Measurements from ENCODE around the gene ZBTB38. TPM values are rescaled to one million over a fixed set of nuclear protein-coding genes. Genes with fewer than 3 reads are reported as not detected.

The ZBTB38 gene
- total and polyA plus RNA-seq, 2 donors (not counting 3 experiments of a cell fraction or from before 2014, with no cell fraction given): 31.1 to 85.2 TPM

GRCh38 chr3:141399200-141399599 is 30.9 kb downstream of the ZBTB38 start:
- dilution Hi-C loops (cut with MboI; ENCODE audit: extremely low pct_ligation_motif_present, low sequenced_read_pairs) (no loop called here), intact Hi-C loops (cut with micrococcal nuclease) (no loop called here)
- H4K20me1 ChIP-seq (replicated peaks; ENCODE audit: control insufficient read depth, extremely low read depth, insufficient read depth, low read length): no peaks in the 10 kb centered on the region
- no peak overlapping the region for H3K9ac ChIP-seq (replicated peaks; ENCODE audit: extremely low read depth, insufficient read depth, low read length)
- peaks cover 20% of the 10 kb centered on the region for H3K79me2 ChIP-seq (ENCODE audit: control insufficient read depth, insufficient read depth, low read length)
- CTCF ChIA-PET: no interaction called here
- peaks cover 3 to 6% of the 10 kb centered on the region in 2 experiments for H3K36me3 ChIP-seq (ENCODE audit: control insufficient read depth in 2 of 2, extremely low read depth in 1 of 2, insufficient read depth in 2 of 2, low read length in 2 of 2)
- H3K4me1 ChIP-seq (ENCODE audit: control insufficient read depth, extremely low read depth, insufficient read depth, low read length): peaks cover 28% of the 10 kb centered on the region
- FAIRE-seq (no peak), DNase-seq (ENCODE audit: low read depth, low spot score) (no peak)
- H3K4me3 ChIP-seq (replicated peaks in 1 of 3; ENCODE audit: insufficient read depth in 1 of 3, low read depth in 1 of 3, low read length in 3 of 3): no peak overlapping the region
- H3K27me3 ChIP-seq (ENCODE audit: control insufficient read depth in 2 of 2, insufficient read depth in 2 of 2, low read length in 2 of 2): no peaks in the 10 kb centered on the region
- POLR2A ChIA-PET: no interaction called here
- no TSS peak for BruUV-seq (replicated peaks)
- H3K4me2 ChIP-seq (ENCODE audit: insufficient read depth, low read length): no peak overlapping the region
- H3K9me3 ChIP-seq (replicated peaks; ENCODE audit: control insufficient read depth, insufficient read depth, low read length): no peaks in the 10 kb centered on the region
- H2AFZ ChIP-seq (ENCODE audit: low read depth, low read length): no peak overlapping the region
- H3K27ac ChIP-seq (ENCODE audit: insufficient read depth, low read depth, low read length): no peak overlapping the region
- no peaks in the 10 kb centered on the region for H3K9me1 ChIP-seq (replicated peaks; ENCODE audit: control insufficient read depth, extremely low read depth, insufficient read depth, low read length)
- no peak for TF ChIP-seq JUN (IDR thresholded peaks at IDR 0.05; ENCODE audit: borderline replicate concordance, insufficient read depth, insufficient read length, low read depth)
- TF ChIP-seq GATA2 (IDR thresholded peaks at IDR 0.05; ENCODE audit: insufficient read depth, insufficient read length, low read depth, low read length): no peak
- no peak for TF ChIP-seq FOS (IDR thresholded peaks at IDR 0.05; ENCODE audit: borderline replicate concordance, insufficient read depth, low read length)
- TF ChIP-seq MAX (IDR thresholded peaks at IDR 0.05; ENCODE audit: insufficient read depth, insufficient read length): no peak
- no peak for TF ChIP-seq CTCF (IDR thresholded peaks at IDR 0.05; ENCODE audit: extremely low read depth in 1 of 2, insufficient read depth in 1 of 2, low read depth in 1 of 2, low read length in 2 of 2)
- no peak for TF ChIP-seq EZH2 (IDR thresholded peaks at IDR 0.05; ENCODE audit: borderline replicate concordance, low read depth, low read length, severe bottlenecking)
- TF ChIP-seq MYC (IDR thresholded peaks at IDR 0.05; ENCODE audit: low read depth, low read length): no peak
- TF ChIP-seq POLR2AphosphoS5 (IDR thresholded peaks at IDR 0.05; ENCODE audit: insufficient read depth, low read depth, low read length): no peak
- no peak for TF ChIP-seq POLR2A (IDR thresholded peaks at IDR 0.05; ENCODE audit: low read depth, low read length)

Data from endothelial cell of umbilical vein (primary cell).